ENCODE measurements around the gene PSMA2.

PSMA2 gene

GRCh38 chr7:42950417-42950816 lies 18.4 kb upstream of the PSMA2 start:
- Histone ChIP-seq H3K9ac (ENCODE audit: low read length) (no peak overlapping the region), H3K4ac (ENCODE audit: low read depth in 1 of 2, low read length in 2 of 2) (no peak overlapping the region), H2BK15ac (ENCODE audit: low read depth, poor library complexity, severe bottlenecking) (no peak overlapping the region), H3K9me3 (ENCODE audit: control insufficient read depth, low read length) (no peaks in the 10 kb centered on the region), H2BK5ac (ENCODE audit: low read depth, low read length, poor library complexity, severe bottlenecking) (no peak overlapping the region), H3K4me1 (ENCODE audit: control insufficient read depth, insufficient read depth, low read depth, low read length) (no peaks in the 10 kb centered on the region), H3K27me3 (ENCODE audit: control insufficient read depth in 1 of 2, insufficient read depth in 1 of 2, low read length in 2 of 2) (no peaks in the 10 kb centered on the region), H2AK5ac (ENCODE audit: low read length, severe bottlenecking) (no peak overlapping the region), H3K4me2 (ENCODE audit: low read length, poor library complexity, severe bottlenecking) (no peak overlapping the region), H3K23ac (ENCODE audit: low read length in 2 of 2) (no peak overlapping the region), H3K36me3 (ENCODE audit: control insufficient read depth in 1 of 2, insufficient read depth in 2 of 2, low read depth in 1 of 2, low read length in 2 of 2) (no peaks in the 10 kb centered on the region), H4K91ac (ENCODE audit: low read length) (no peak overlapping the region), H2AFZ (ENCODE audit: low read depth, low read length) (no peak overlapping the region), H4K8ac (ENCODE audit: low read length) (no peak overlapping the region), H3K18ac (ENCODE audit: low read depth in 1 of 2, low read length in 2 of 2) (no peak overlapping the region), H3K79me1 (replicated peaks; ENCODE audit: low read length, poor library complexity, severe bottlenecking) (no peaks in the 10 kb centered on the region), H3K14ac (ENCODE audit: low read length in 2 of 2) (no peak overlapping the region), H2BK12ac (ENCODE audit: low read length in 2 of 2) (no peak overlapping the region), H2BK120ac (ENCODE audit: low read depth, low read length) (no peak overlapping the region), H3K27ac (ENCODE audit: low read length, poor library complexity, severe bottlenecking) (no peak overlapping the region), H3K4me3 (ENCODE audit: insufficient read depth in 1 of 2, low read depth in 1 of 2, low read length in 2 of 2) (no peak overlapping the region)
- no peak for DNase-seq
- 42% methylated on average over 2 of the region's 3 CpGs for WGBS

- Histone ChIP-seq H2BK120ac (ENCODE audit: low read depth, low read length) (no peak overlapping the region), H3K79me1 (replicated peaks; ENCODE audit: low read length, poor library complexity, severe bottlenecking) (no peaks in the 10 kb centered on the region), H3K9me3 (ENCODE audit: control insufficient read depth, low read length) (no peaks in the 10 kb centered on the region), H3K14ac (ENCODE audit: low read length in 2 of 2) (no peak overlapping the region), H4K8ac (ENCODE audit: low read length) (no peak overlapping the region), H3K23ac (ENCODE audit: low read length in 2 of 2) (no peak overlapping the region), H3K18ac (ENCODE audit: low read depth in 1 of 2, low read length in 2 of 2) (no peak overlapping the region), H3K4me3 (ENCODE audit: insufficient read depth in 1 of 2, low read depth in 1 of 2, low read length in 2 of 2) (no peak overlapping the region), H2BK5ac (ENCODE audit: low read depth, low read length, poor library complexity, severe bottlenecking) (no peak overlapping the region), H3K27ac (ENCODE audit: low read length, poor library complexity, severe bottlenecking) (no peak overlapping the region), H3K36me3 (ENCODE audit: control insufficient read depth in 1 of 2, insufficient read depth in 2 of 2, low read depth in 1 of 2, low read length in 2 of 2) (no peaks in the 10 kb centered on the region), H3K27me3 (ENCODE audit: control insufficient read depth in 1 of 2, insufficient read depth in 1 of 2, low read length in 2 of 2) (no peaks in the 10 kb centered on the region), H2AK5ac (ENCODE audit: low read length, severe bottlenecking) (no peak overlapping the region), H3K4me2 (ENCODE audit: low read length, poor library complexity, severe bottlenecking) (no peak overlapping the region), H2BK15ac (ENCODE audit: low read depth, poor library complexity, severe bottlenecking) (no peak overlapping the region), H4K91ac (ENCODE audit: low read length) (no peak overlapping the region), H3K4ac (ENCODE audit: low read depth in 1 of 2, low read length in 2 of 2) (no peak overlapping the region), H2AFZ (ENCODE audit: low read depth, low read length) (no peak overlapping the region), H3K9ac (ENCODE audit: low read length) (no peak overlapping the region), H2BK12ac (ENCODE audit: low read length in 2 of 2) (no peak overlapping the region), H3K4me1 (ENCODE audit: control insufficient read depth, insufficient read depth, low read depth, low read length) (no peaks in the 10 kb centered on the region)
- WGBS, result 50% methylated on average over 1 of the region's 2 CpGs
- peak; percentile 30 for DNase-seq
Observed at GRCh38 chr7:42947521-42947920, 15.5 kb upstream of the PSMA2 start.

GRCh38 chr7:42946627-42946950 lies 14.6 kb upstream of the PSMA2 start:
- H4K91ac ChIP-seq (ENCODE audit: low read length), result no peak overlapping the region
- H3K4ac ChIP-seq (ENCODE audit: low read depth in 1 of 2, low read length in 2 of 2), result peak overlapping the region in 1 of 2 experiments; percentile 73
- no peak overlapping the region for H3K9ac ChIP-seq (ENCODE audit: low read length)
- H3K9me3 ChIP-seq (ENCODE audit: control insufficient read depth, low read length), result no peaks in the 10 kb centered on the region
- DNase-seq, result peak; percentile 27
- no peak overlapping the region for H2AFZ ChIP-seq (ENCODE audit: low read depth, low read length)
- H3K36me3 ChIP-seq (ENCODE audit: control insufficient read depth in 1 of 2, insufficient read depth in 2 of 2, low read depth in 1 of 2, low read length in 2 of 2), result no peaks in the 10 kb centered on the region
- H3K18ac ChIP-seq (ENCODE audit: low read depth in 1 of 2, low read length in 2 of 2), result peak overlapping the region in 1 of 2 experiments; percentile 88
- no peaks in the 10 kb centered on the region for H3K79me1 ChIP-seq (replicated peaks; ENCODE audit: low read length, poor library complexity, severe bottlenecking)
- H2AK5ac ChIP-seq (ENCODE audit: low read length, severe bottlenecking), result no peak overlapping the region
- H3K23ac ChIP-seq (ENCODE audit: low read length in 2 of 2), result peak overlapping the region in 1 of 2 experiments; percentile 89
- no peak overlapping the region for H2BK120ac ChIP-seq (ENCODE audit: low read depth, low read length)
- no peak overlapping the region for H3K4me3 ChIP-seq (ENCODE audit: insufficient read depth in 1 of 2, low read depth in 1 of 2, low read length in 2 of 2)
- no peak overlapping the region for H3K27ac ChIP-seq (ENCODE audit: low read length, poor library complexity, severe bottlenecking)
- H2BK12ac ChIP-seq (ENCODE audit: low read length in 2 of 2), result peak overlapping the region; percentile 61 to 95
- no peak overlapping the region for H4K8ac ChIP-seq (ENCODE audit: low read length)
- no peak overlapping the region for H3K4me2 ChIP-seq (ENCODE audit: low read length, poor library complexity, severe bottlenecking)
- H3K14ac ChIP-seq (ENCODE audit: low read length in 2 of 2), result peak overlapping the region in 1 of 2 experiments; percentile 32
- H3K4me1 ChIP-seq (ENCODE audit: control insufficient read depth, insufficient read depth, low read depth, low read length), result no peaks in the 10 kb centered on the region
- H2BK15ac ChIP-seq (ENCODE audit: low read depth, poor library complexity, severe bottlenecking), result no peak overlapping the region
- H3K27me3 ChIP-seq (ENCODE audit: control insufficient read depth in 1 of 2, insufficient read depth in 1 of 2, low read length in 2 of 2), result no peaks in the 10 kb centered on the region
- H2BK5ac ChIP-seq (ENCODE audit: low read depth, low read length, poor library complexity, severe bottlenecking), result no peak overlapping the region
- 100% methylated on average over 2 of the region's 2 CpGs for WGBS

GRCh38 chr7:42945821-42946626 lies 14.1 kb upstream of the PSMA2 start:
- Histone ChIP-seq H3K36me3 (ENCODE audit: control insufficient read depth in 1 of 2, insufficient read depth in 2 of 2, low read depth in 1 of 2, low read length in 2 of 2) (no peaks in the 10 kb centered on the region), H3K18ac (ENCODE audit: low read depth in 1 of 2, low read length in 2 of 2) (peak overlapping the region in 1 of 2 experiments; percentile 88), H3K27ac (ENCODE audit: low read length, poor library complexity, severe bottlenecking) (no peak overlapping the region), H2BK12ac (ENCODE audit: low read length in 2 of 2) (peak overlapping the region; percentile 61 to 95), H3K9me3 (ENCODE audit: control insufficient read depth, low read length) (no peaks in the 10 kb centered on the region), H4K8ac (ENCODE audit: low read length) (no peak overlapping the region), H2AFZ (ENCODE audit: low read depth, low read length) (no peak overlapping the region), H2BK15ac (ENCODE audit: low read depth, poor library complexity, severe bottlenecking) (no peak overlapping the region), H3K4ac (ENCODE audit: low read depth in 1 of 2, low read length in 2 of 2) (peak overlapping the region in 1 of 2 experiments; percentile 73), H3K79me1 (replicated peaks; ENCODE audit: low read length, poor library complexity, severe bottlenecking) (no peaks in the 10 kb centered on the region), H3K4me3 (ENCODE audit: insufficient read depth in 1 of 2, low read depth in 1 of 2, low read length in 2 of 2) (peak overlapping the region in 1 of 2 experiments; percentile 64), H3K4me2 (ENCODE audit: low read length, poor library complexity, severe bottlenecking) (no peak overlapping the region), H3K27me3 (ENCODE audit: control insufficient read depth in 1 of 2, insufficient read depth in 1 of 2, low read length in 2 of 2) (no peaks in the 10 kb centered on the region), H2AK5ac (ENCODE audit: low read length, severe bottlenecking) (no peak overlapping the region), H2BK120ac (ENCODE audit: low read depth, low read length) (no peak overlapping the region), H3K4me1 (ENCODE audit: control insufficient read depth, insufficient read depth, low read depth, low read length) (peaks cover 2% of the 10 kb centered on the region), H4K91ac (ENCODE audit: low read length) (no peak overlapping the region), H3K14ac (ENCODE audit: low read length in 2 of 2) (no peak overlapping the region), H2BK5ac (ENCODE audit: low read depth, low read length, poor library complexity, severe bottlenecking) (no peak overlapping the region), H3K9ac (ENCODE audit: low read length) (peak overlapping the region; percentile 67), H3K23ac (ENCODE audit: low read length in 2 of 2) (peak overlapping the region in 1 of 2 experiments; percentile 89)
- peak; percentile 19 for DNase-seq
- 81% methylated on average over 2 of the region's 4 CpGs for WGBS
